OCI-LY1 (cell line): ENCODE results near the gene GCNA.
"Not testable (repeated sequence)": the region's sequence is repeated elsewhere in the genome, so short reads cannot be mapped to it uniquely, and the experiment has no call there.

Experiments
- H2AFZ ChIP-seq: fragments of 200-600 bp; sonication (generic), shearing (Covaris generic); 2 replicates; pipeline ENCODE4 v1.6.0; 2014; ENCODE audit warnings: antibody characterized with exemption, mild to moderate bottlenecking, low read length
- H3F3A ChIP-seq: fragments of 200-600 bp; sonication (generic), shearing (Covaris generic); 2 replicates; pipeline ENCODE4 v1.6.0; 2014; ENCODE audit warnings: mild to moderate bottlenecking, antibody characterized with exemption, low read length, moderate library complexity; ENCODE audit not compliant: insufficient read depth
- H3K27ac ChIP-seq: fragments of 200-600 bp; sonication (generic); 2 replicates; pipeline ENCODE4 v1.5.1; 2014; ENCODE audit warnings: low read length, mixed run types, mild to moderate bottlenecking, low read depth; ENCODE audit not compliant: poor library complexity, severe bottlenecking
- H3K27me3 ChIP-seq: fragments of 200-600 bp; sonication (generic); 2 replicates; pipeline ENCODE4 v1.6.0; 2014; ENCODE audit warnings: antibody characterized with exemption, mild to moderate bottlenecking, low read length, moderate library complexity; ENCODE audit not compliant: insufficient read depth
- H3K36me3 ChIP-seq: fragments of 200-600 bp; sonication (generic); 2 replicates; pipeline ENCODE4 v1.6.1; 2014; ENCODE audit warnings: mild to moderate bottlenecking, antibody characterized with exemption, low read length, moderate library complexity, mixed read lengths; ENCODE audit not compliant: insufficient read depth
- H3K4me1 ChIP-seq: fragments of 200-600 bp; sonication (generic); 2 replicates; pipeline ENCODE4 v1.5.1; 2014; ENCODE audit warnings: mild to moderate bottlenecking, low read length, moderate library complexity; ENCODE audit not compliant: insufficient read depth, severe bottlenecking
- H3K4me2 ChIP-seq: fragments of 200-600 bp; sonication (generic), shearing (Covaris generic); 2 replicates; pipeline ENCODE4 v1.6.1; 2014; ENCODE audit warnings: low read length
- H3K4me3 ChIP-seq: fragments of 200-600 bp; sonication (generic); 2 replicates; pipeline ENCODE4 v1.5.1; 2014; ENCODE audit warnings: low read length, low read depth, mild to moderate bottlenecking, mixed read lengths; ENCODE audit not compliant: poor library complexity, severe bottlenecking
- H3K79me2 ChIP-seq: fragments of 200-600 bp; shearing (Covaris generic); 2 replicates; pipeline ENCODE4 v1.6.1; 2016; ENCODE audit warnings: mixed run types, low read length, mixed read lengths; ENCODE audit not compliant: insufficient read depth
- H3K9ac ChIP-seq: fragments of 200-600 bp; sonication (generic), shearing (Covaris generic); 2 replicates; pipeline ENCODE4 v1.6.1; 2014; ENCODE audit warnings: mild to moderate bottlenecking, low read length, mixed read lengths
- H3K9me2 ChIP-seq: fragments of 200-600 bp; sonication (generic), shearing (Covaris generic); 2 replicates; pipeline ENCODE4 v1.6.1; 2014; ENCODE audit warnings: low read depth, mild to moderate bottlenecking, low read length, mixed read lengths
- H3K9me3 ChIP-seq: fragments of 200-600 bp; shearing (Covaris generic); 2 replicates; pipeline ENCODE4 v1.6.1; 2014; ENCODE audit warnings: low read length, mixed read lengths
- H4K20me1 ChIP-seq: fragments of 200-600 bp; sonication (generic), shearing (Covaris generic); 2 replicates; pipeline ENCODE4 v1.6.0; 2016; ENCODE audit warnings: mild to moderate bottlenecking, low read length; ENCODE audit not compliant: insufficient read depth
- CTCF ChIP-seq: fragments of 200-600 bp; sonication (generic), shearing (Covaris generic); IDR thresholded peaks from 2 replicates; pipeline ENCODE4 v1.5.1; 2017; ENCODE audit warnings: mild to moderate bottlenecking, antibody characterized with exemption, low read length, moderate library complexity, mixed read lengths
- EZH2 ChIP-seq: fragments of 200-600 bp; sonication (generic), shearing (Covaris generic); IDR thresholded peaks from 2 replicates; pipeline ENCODE4 v1.8.0; 2017; ENCODE audit warnings: borderline replicate concordance, mixed run types, mild to moderate bottlenecking, antibody characterized with exemption, low read length, moderate library complexity, mixed read lengths

The GCNA gene

GRCh38 chrX:71586929-71587328 is 8.7 kb downstream of the GCNA start:
- Histone ChIP-seq H3K27me3 (no peaks in the 10 kb centered on the region), H3F3A (no peaks in the 10 kb centered on the region), H3K9ac (no peak overlapping the region), H3K79me2 (no peaks in the 10 kb centered on the region), H4K20me1 (no peaks in the 10 kb centered on the region), H3K4me3 (no peak overlapping the region), H3K4me1 (no peaks in the 10 kb centered on the region), H2AFZ (no peak overlapping the region), H3K9me3 (no peaks in the 10 kb centered on the region), H3K4me2 (no peak overlapping the region), H3K9me2 (no peaks in the 10 kb centered on the region), H3K27ac (no peak overlapping the region), H3K36me3 (no peaks in the 10 kb centered on the region)
- no peak for TF ChIP-seq EZH2
- TF ChIP-seq CTCF: no peak

GRCh38 chrX:71593210-71593609 is 15.0 kb downstream of the GCNA start:
- not testable (repeated sequence) for H3K4me2 ChIP-seq, H3K9me2 ChIP-seq, H3K4me3 ChIP-seq, H3K36me3 ChIP-seq, H4K20me1 ChIP-seq, H3F3A ChIP-seq, H3K9me3 ChIP-seq, H2AFZ ChIP-seq, H3K9ac ChIP-seq, H3K27me3 ChIP-seq, H3K4me1 ChIP-seq, H3K79me2 ChIP-seq, H3K27ac ChIP-seq

DNA sequence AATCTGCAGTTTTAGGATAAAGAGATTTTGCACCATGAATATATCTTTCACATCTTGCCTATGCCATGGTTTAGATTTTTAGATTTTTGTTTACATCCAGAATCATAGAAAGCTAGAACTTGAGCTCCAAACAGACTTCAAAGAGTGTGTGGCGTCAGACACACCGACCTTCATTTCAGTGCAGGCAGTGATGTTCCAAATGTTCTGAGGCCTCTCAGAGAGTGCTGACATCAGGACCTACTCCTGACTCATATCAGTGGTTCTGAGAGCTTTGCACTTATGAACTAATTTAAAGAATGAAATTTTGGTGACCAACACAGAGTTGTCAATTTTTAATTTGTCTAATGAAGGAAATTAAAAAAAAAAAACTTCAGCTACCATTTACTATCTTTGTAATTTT is 21.7 kb downstream of the GCNA start:
- Histone ChIP-seq H3K36me3 (peaks cover 54% of the 10 kb centered on the region), H3K9me3 (no peaks in the 10 kb centered on the region), H3K9ac (no peak overlapping the region), H2AFZ (no peak overlapping the region), H3K4me1 (no peaks in the 10 kb centered on the region), H3K27me3 (no peaks in the 10 kb centered on the region), H4K20me1 (no peaks in the 10 kb centered on the region), H3F3A (no peaks in the 10 kb centered on the region), H3K4me2 (no peak overlapping the region), H3K4me3 (no peak overlapping the region), H3K9me2 (no peaks in the 10 kb centered on the region), H3K79me2 (no peaks in the 10 kb centered on the region), H3K27ac (no peak overlapping the region)
- no peak for TF ChIP-seq EZH2
- TF ChIP-seq CTCF: no peak

DNA sequence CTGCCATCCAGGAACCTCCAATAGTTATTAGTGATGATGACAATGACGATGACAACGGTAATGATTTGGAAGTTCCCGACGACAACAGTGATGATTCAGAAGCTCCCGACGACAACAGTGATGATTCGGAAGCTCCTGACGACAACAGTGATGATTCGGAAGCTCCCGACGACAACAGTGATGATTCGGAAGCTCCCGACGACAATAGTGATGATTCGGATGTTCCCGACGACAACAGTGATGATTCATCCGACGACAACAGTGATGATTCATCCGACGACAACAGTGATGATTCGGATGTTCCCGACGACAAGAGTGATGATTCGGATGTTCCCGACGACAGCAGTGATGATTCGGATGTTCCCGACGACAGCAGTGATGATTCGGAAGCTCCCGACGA is 25.4 kb downstream of the GCNA start:
- Histone ChIP-seq H3K27me3 (no peaks in the 10 kb centered on the region), H3K79me2 (no peaks in the 10 kb centered on the region), H3K27ac (no peak overlapping the region), H2AFZ (no peak overlapping the region), H3K4me3 (no peak overlapping the region), H3K4me1 (no peaks in the 10 kb centered on the region), H3K9me2 (no peaks in the 10 kb centered on the region), H3K4me2 (no peak overlapping the region), H4K20me1 (no peaks in the 10 kb centered on the region), H3K9ac (no peak overlapping the region), H3K36me3 (peaks cover 79% of the 10 kb centered on the region), H3F3A (no peaks in the 10 kb centered on the region), H3K9me3 (no peaks in the 10 kb centered on the region)
- TF ChIP-seq EZH2: no peak
- no peak for TF ChIP-seq CTCF
